GM11168 (cell line): ENCODE data around the gene ARHGAP21.

Experiments used
- in situ Hi-C: fragments of 300-500 bp; cut with MboI; formaldehyde crosslinking; loops from one replicate; pipeline ENCODE4 v1.12.0; 2022; ENCODE audit warnings: low sequenced_read_pairs; ENCODE audit not compliant: unreplicated experiment

The ARHGAP21 gene

GRCh38 chr10:24552346-24553016 lies 171.2 kb downstream of the ARHGAP21 start:
- in situ Hi-C loops, result no loop called here

GRCh38 chr10:24551161-24551560 lies 172.5 kb downstream of the ARHGAP21 start:
- in situ Hi-C loops, result no loop called here

- in situ Hi-C loops, result no loop called here
Measured at GRCh38 chr10:24550680-24551079, 173.0 kb downstream of the ARHGAP21 start.

GRCh38 chr10:24545585-24545984 lies 178.1 kb downstream of the ARHGAP21 start:
- in situ Hi-C loops, result no loop called here

GRCh38 chr10:24544776-24545175 lies 178.9 kb downstream of the ARHGAP21 start:
- in situ Hi-C loops, result no loop called here

- in situ Hi-C loops, result no loop called here
Measured at GRCh38 chr10:24542314-24543270, 181.1 kb downstream of the ARHGAP21 start.

GRCh38 chr10:24541239-24541753 lies 182.4 kb downstream of the ARHGAP21 start:
- in situ Hi-C loops, result no loop called here

GRCh38 chr10:24536636-24537035 lies 187.1 kb downstream of the ARHGAP21 start:
- in situ Hi-C loops, result no loop called here

- in situ Hi-C loops, result no loop called here
Measured at GRCh38 chr10:24533981-24534380, 189.7 kb downstream of the ARHGAP21 start.
